ENCODE measurements around the gene DDIT4L.
"Not testable (repeated sequence)": the region's sequence is repeated elsewhere in the genome, so short reads cannot be mapped to it uniquely, and the experiment has no call there.

The DDIT4L gene

DNA sequence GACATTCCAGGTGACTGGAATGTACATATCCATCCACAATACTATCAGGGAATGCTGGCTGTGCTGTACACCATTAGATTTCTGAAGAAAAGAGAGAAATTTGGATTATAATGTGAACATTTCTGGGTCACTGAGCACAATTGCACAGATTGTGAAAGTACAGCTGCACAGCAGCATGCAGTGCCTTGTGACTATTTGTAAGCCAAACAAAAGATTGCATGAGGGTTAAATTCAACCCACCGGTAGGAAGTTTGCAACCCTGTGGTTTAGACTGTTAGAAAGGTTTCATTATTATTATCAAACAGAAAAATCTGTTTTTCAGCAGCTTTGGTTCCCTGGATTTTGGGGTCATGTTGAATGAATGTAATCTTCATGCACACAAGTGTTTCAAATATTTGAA, 24.5 kb downstream of the DDIT4L start:
- no peak for DNase-seq

GRCh38 chr4:100164808-100165760, 25.2 kb downstream of the DDIT4L start:
- no peak for DNase-seq

GRCh38 chr4:100162027-100162685, 28.1 kb downstream of the DDIT4L start:
- no peak for DNase-seq

- DNase-seq, result no peak
Observed at GRCh38 chr4:100149190-100149589, 41.1 kb downstream of the DDIT4L start.

DNA sequence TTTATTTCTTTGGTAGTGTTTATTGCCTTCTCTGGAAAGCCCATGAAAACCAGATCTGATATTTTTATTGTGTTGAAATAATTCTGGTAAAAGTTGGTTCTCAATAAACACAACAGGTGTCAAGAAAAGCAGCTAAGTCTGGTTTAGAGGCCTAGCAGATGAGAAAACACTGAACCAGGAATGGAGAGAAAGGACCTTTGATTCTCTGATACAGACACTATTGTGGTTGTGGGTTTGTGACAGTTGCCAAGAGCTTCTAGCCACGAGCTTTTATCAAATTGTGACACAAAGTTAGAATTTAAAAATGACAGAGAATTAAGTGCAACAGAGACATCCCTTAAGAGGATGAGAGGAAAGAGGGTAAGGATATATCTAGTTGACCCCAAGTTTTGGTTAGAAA, 42.6 kb downstream of the DDIT4L start:
- DNase-seq, result no peak

GRCh38 chr4:100147198-100147597, 43.1 kb downstream of the DDIT4L start:
- no peak for DNase-seq

DNA sequence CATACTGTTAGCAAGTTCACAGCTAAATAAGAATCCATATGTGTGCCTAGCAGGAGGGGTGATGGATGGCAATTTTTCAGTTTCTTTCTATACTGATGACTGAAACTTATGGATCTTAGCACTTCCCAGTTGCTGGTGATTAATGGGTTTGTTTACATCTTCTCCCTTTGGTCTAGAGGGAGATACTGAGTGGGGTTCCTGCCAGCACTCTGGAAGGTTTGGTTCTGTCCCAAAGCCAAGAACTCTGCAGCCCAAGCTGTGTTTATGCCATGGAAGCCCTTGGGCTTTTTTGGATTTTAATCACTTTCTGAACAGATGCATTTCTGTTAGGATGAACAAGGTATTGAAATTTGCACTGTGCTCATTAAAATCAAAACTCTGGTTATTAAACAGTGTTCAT, 43.5 kb downstream of the DDIT4L start:
- no peak for DNase-seq

DNA sequence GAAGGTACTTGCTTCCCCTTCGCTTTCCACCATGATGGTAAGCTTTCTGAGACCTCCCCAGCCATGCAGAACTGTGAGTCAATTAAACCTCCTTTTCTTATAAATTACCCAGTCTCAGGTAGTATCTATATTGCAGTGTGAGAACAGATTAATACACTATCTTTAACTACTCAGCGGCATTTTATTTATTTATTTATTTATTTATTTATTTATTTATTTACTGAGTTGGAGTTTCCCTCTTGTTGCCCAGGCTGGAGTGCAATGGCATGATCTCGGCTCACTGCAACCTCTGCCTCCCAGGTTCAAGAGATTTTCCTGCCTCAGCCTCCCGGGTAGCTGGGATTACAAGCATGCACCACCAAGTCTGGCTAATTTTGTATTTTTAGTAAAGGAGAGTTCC, 52.9 kb downstream of the DDIT4L start:
- not testable (repeated sequence) for DNase-seq
